ENCODE data around the gene LTBP1.

- TF ChIP-seq CTCF (IDR thresholded peaks at IDR 0.05) (no peak), POLR2A (IDR thresholded peaks at IDR 0.05) (no peak), POLR2AphosphoS5 (IDR thresholded peaks at IDR 0.05) (no peak)
Observed at GRCh38 chr2:33425586-33426031, 478.9 kb downstream of the LTBP1 start.

All from breast epithelium (tissue), 3 donors.